ENCODE results near the gene DNM3.

DNM3 gene

GRCh38 chr1:172140591-172140990, 299.3 kb downstream of the DNM3 start:
- H3K27ac Mint-ChIP-seq, result no peak overlapping the region
- H3K4me1 Mint-ChIP-seq, result peaks cover 13% of the 10 kb centered on the region
- H3K4me3 Mint-ChIP-seq, result no peak overlapping the region
- DNase-seq (ENCODE audit: low spot score in 2 of 2) (no peak), ATAC-seq (no peak)
- H3K9me3 Mint-ChIP-seq, result no peaks in the 10 kb centered on the region
- no peaks in the 10 kb centered on the region for H3K36me3 Mint-ChIP-seq

- DNase-seq (ENCODE audit: low spot score in 2 of 2), result no peak
- Mint-ChIP-seq H3K27ac (no peak overlapping the region), H3K36me3 (no peaks in the 10 kb centered on the region), H3K4me3 (no peak overlapping the region), H3K9me3 (no peaks in the 10 kb centered on the region), H3K4me1 (peaks cover 17% of the 10 kb centered on the region)
- no peak for ATAC-seq
Observed at GRCh38 chr1:172141341-172141881, 300.1 kb downstream of the DNM3 start.

GRCh38 chr1:172142324-172142723, 301.0 kb downstream of the DNM3 start:
- DNase-seq (ENCODE audit: low spot score in 2 of 2) (no peak), ATAC-seq (no peak)
- H3K27ac Mint-ChIP-seq, result no peak overlapping the region
- H3K4me3 Mint-ChIP-seq, result no peak overlapping the region
- no peaks in the 10 kb centered on the region for H3K9me3 Mint-ChIP-seq
- no peaks in the 10 kb centered on the region for H3K36me3 Mint-ChIP-seq
- peaks cover 17% of the 10 kb centered on the region for H3K4me1 Mint-ChIP-seq

- H3K4me1 Mint-ChIP-seq, result peaks cover 17% of the 10 kb centered on the region
- DNase-seq (ENCODE audit: low spot score in 2 of 2) (no peak), ATAC-seq (no peak)
- no peaks in the 10 kb centered on the region for H3K36me3 Mint-ChIP-seq
- H3K9me3 Mint-ChIP-seq, result no peaks in the 10 kb centered on the region
- no peak overlapping the region for H3K27ac Mint-ChIP-seq
- H3K4me3 Mint-ChIP-seq, result no peak overlapping the region
Observed at GRCh38 chr1:172143384-172144055, 302.2 kb downstream of the DNM3 start.

- H3K9me3 Mint-ChIP-seq, result no peaks in the 10 kb centered on the region
- H3K4me1 Mint-ChIP-seq, result peaks cover 17% of the 10 kb centered on the region
- DNase-seq (ENCODE audit: low spot score in 2 of 2), result no peak
- ATAC-seq, result no peak
- H3K4me3 Mint-ChIP-seq, result peak overlapping the region; percentile 2
- peak overlapping the region; percentile 88 for H3K27ac Mint-ChIP-seq
- no peaks in the 10 kb centered on the region for H3K36me3 Mint-ChIP-seq
Observed at GRCh38 chr1:172144445-172145061, 303.3 kb downstream of the DNM3 start.

- H3K4me3 Mint-ChIP-seq, result peak overlapping the region; percentile 2
- H3K9me3 Mint-ChIP-seq, result no peaks in the 10 kb centered on the region
- H3K4me1 Mint-ChIP-seq, result peaks cover 17% of the 10 kb centered on the region
- ATAC-seq (no peak), DNase-seq (ENCODE audit: low spot score in 2 of 2) (no peak)
- no peaks in the 10 kb centered on the region for H3K36me3 Mint-ChIP-seq
- peak overlapping the region; percentile 88 for H3K27ac Mint-ChIP-seq
Observed at GRCh38 chr1:172145231-172145651, 303.9 kb downstream of the DNM3 start.

GRCh38 chr1:172145656-172146055, 304.4 kb downstream of the DNM3 start:
- Mint-ChIP-seq H3K4me1 (peaks cover 17% of the 10 kb centered on the region), H3K9me3 (no peaks in the 10 kb centered on the region), H3K36me3 (no peaks in the 10 kb centered on the region), H3K4me3 (peak overlapping the region; percentile 2), H3K27ac (peak overlapping the region; percentile 88)
- DNase-seq (ENCODE audit: low spot score in 2 of 2), result no peak
- no peak for ATAC-seq

- peak overlapping the region; percentile 88 for H3K27ac Mint-ChIP-seq
- H3K4me3 Mint-ChIP-seq, result no peak overlapping the region
- H3K36me3 Mint-ChIP-seq, result no peaks in the 10 kb centered on the region
- H3K4me1 Mint-ChIP-seq, result peaks cover 17% of the 10 kb centered on the region
- no peaks in the 10 kb centered on the region for H3K9me3 Mint-ChIP-seq
- no peak for DNase-seq (ENCODE audit: low spot score in 2 of 2)
- no peak for ATAC-seq
Observed at GRCh38 chr1:172146141-172146850, 305.0 kb downstream of the DNM3 start.

- no peak for DNase-seq (ENCODE audit: low spot score in 2 of 2)
- no peak for ATAC-seq
- H3K4me1 Mint-ChIP-seq, result peaks cover 17% of the 10 kb centered on the region
- H3K36me3 Mint-ChIP-seq, result no peaks in the 10 kb centered on the region
- no peak overlapping the region for H3K27ac Mint-ChIP-seq
- no peak overlapping the region for H3K4me3 Mint-ChIP-seq
- H3K9me3 Mint-ChIP-seq, result no peaks in the 10 kb centered on the region
Observed at GRCh38 chr1:172147541-172147940, 306.2 kb downstream of the DNM3 start.

GRCh38 chr1:172148213-172148612, 306.9 kb downstream of the DNM3 start:
- DNase-seq (ENCODE audit: low spot score in 2 of 2) (no peak), ATAC-seq (no peak)
- H3K27ac Mint-ChIP-seq, result no peak overlapping the region

GRCh38 chr1:172148707-172149106, 307.4 kb downstream of the DNM3 start:
- no peak for ATAC-seq
- H3K4me1 Mint-ChIP-seq, result peaks cover 17% of the 10 kb centered on the region
- DNase-seq (ENCODE audit: low spot score in 2 of 2), result no peak
- H3K9me3 Mint-ChIP-seq, result no peaks in the 10 kb centered on the region
- H3K27ac Mint-ChIP-seq, result no peak overlapping the region
- H3K36me3 Mint-ChIP-seq, result no peaks in the 10 kb centered on the region
- no peak overlapping the region for H3K4me3 Mint-ChIP-seq

More at GRCh38 chr1:172148213-172148612, 306.9 kb downstream of the DNM3 start:
- H3K9me3 Mint-ChIP-seq, result no peaks in the 10 kb centered on the region
- H3K4me1 Mint-ChIP-seq, result peaks cover 17% of the 10 kb centered on the region
- H3K36me3 Mint-ChIP-seq, result no peaks in the 10 kb centered on the region
- no peak overlapping the region for H3K4me3 Mint-ChIP-seq

GRCh38 chr1:172149346-172149745, 308.0 kb downstream of the DNM3 start:
- no peak for ATAC-seq
- no peak for DNase-seq (ENCODE audit: low spot score in 2 of 2)
- Mint-ChIP-seq H3K36me3 (no peaks in the 10 kb centered on the region), H3K27ac (no peak overlapping the region), H3K4me1 (peaks cover 17% of the 10 kb centered on the region), H3K4me3 (no peak overlapping the region), H3K9me3 (no peaks in the 10 kb centered on the region)

- peak overlapping the region; percentile 90 for H3K27ac Mint-ChIP-seq
- no peaks in the 10 kb centered on the region for H3K9me3 Mint-ChIP-seq
- no peak for DNase-seq (ENCODE audit: low spot score in 2 of 2)
- no peaks in the 10 kb centered on the region for H3K36me3 Mint-ChIP-seq
- peaks cover 7% of the 10 kb centered on the region for H3K4me1 Mint-ChIP-seq
- peak overlapping the region; percentile 9 for H3K4me3 Mint-ChIP-seq
- peak; percentile 100 for ATAC-seq
Observed at GRCh38 chr1:172154551-172154950, 313.3 kb downstream of the DNM3 start.

- Mint-ChIP-seq H3K27ac (peak overlapping the region; percentile 90), H3K4me1 (peaks cover 7% of the 10 kb centered on the region), H3K36me3 (no peaks in the 10 kb centered on the region), H3K9me3 (no peaks in the 10 kb centered on the region), H3K4me3 (no peak overlapping the region)
- ATAC-seq (no peak), DNase-seq (ENCODE audit: low spot score in 2 of 2) (no peak)
Observed at GRCh38 chr1:172155766-172156165, 314.5 kb downstream of the DNM3 start.

GRCh38 chr1:172162236-172162635, 320.9 kb downstream of the DNM3 start:
- Mint-ChIP-seq H3K4me3 (no peak overlapping the region), H3K4me1 (no peaks in the 10 kb centered on the region), H3K9me3 (no peaks in the 10 kb centered on the region), H3K27ac (no peak overlapping the region), H3K36me3 (no peaks in the 10 kb centered on the region)
- ATAC-seq (no peak), DNase-seq (ENCODE audit: low spot score in 2 of 2) (no peak)

All from stimulated activated effector memory CD8-positive, alpha-beta T cell treated with anti-CD3 and anti-CD28 coated beads, Interleukin-12 subunit alpha, Interleukin-12 subunit beta, amount 100 ng/mL, for 72 hours (primary cell).